RWPE2 (cell line): ENCODE measurements around the gene CLNS1A.

ENCODE experiments used
- ATAC-seq: fragments of 200-7000 bp; cut with Tn5 transposase; 3 replicates; pipeline ENCODE4 v1.9.1; 2021; ENCODE audit warnings: low read depth
- DNase-seq: peaks from one replicate; pipeline ENCODE4 v3.0.0-alpha.2; 2020; ENCODE audit warnings: low spot score
- H3K27ac ChIP-seq: fragments of 450-650 bp; 2 replicates; pipeline ENCODE4 v1.5.1; 2017; ENCODE audit warnings: mild to moderate bottlenecking; ENCODE audit not compliant: poor library complexity, severe bottlenecking
- H3K27me3 ChIP-seq: fragments of 250-450 bp; sonication (Bioruptor Pico); 2 replicates; pipeline ENCODE4 v1.5.1; 2021; ENCODE audit warnings: mild to moderate bottlenecking, moderate library complexity; ENCODE audit not compliant: insufficient read depth, poor library complexity, severe bottlenecking
- H3K36me3 ChIP-seq: fragments of 250-450 bp; sonication (Bioruptor Pico); 2 replicates; pipeline ENCODE4 v1.5.1; 2020; ENCODE audit warnings: low read depth, mild to moderate bottlenecking, moderate library complexity
- H3K4me1 ChIP-seq: fragments of 250-450 bp; sonication (Bioruptor Pico); 2 replicates; pipeline ENCODE4 v1.5.1; 2021; ENCODE audit warnings: mild to moderate bottlenecking, moderate library complexity; ENCODE audit not compliant: insufficient read depth, poor library complexity, severe bottlenecking
- H3K4me3 ChIP-seq: fragments of 250-450 bp; sonication (Bioruptor Pico); 2 replicates; pipeline ENCODE4 v1.5.1; 2021; ENCODE audit warnings: mild to moderate bottlenecking, moderate library complexity; ENCODE audit not compliant: severe bottlenecking
- H3K9me3 ChIP-seq: fragments of 250-450 bp; sonication (Bioruptor Pico); 2 replicates; pipeline ENCODE4 v1.5.1; 2021; ENCODE audit warnings: mild to moderate bottlenecking, moderate library complexity; ENCODE audit not compliant: severe bottlenecking
- CTCF ChIP-seq: fragments of 450-650 bp; IDR thresholded peaks from one replicate; pipeline ENCODE4 v1.5.1; 2017; ENCODE audit warnings: mild to moderate bottlenecking, moderate library complexity; ENCODE audit not compliant: poor library complexity, severe bottlenecking

Gene CLNS1A

DNA sequence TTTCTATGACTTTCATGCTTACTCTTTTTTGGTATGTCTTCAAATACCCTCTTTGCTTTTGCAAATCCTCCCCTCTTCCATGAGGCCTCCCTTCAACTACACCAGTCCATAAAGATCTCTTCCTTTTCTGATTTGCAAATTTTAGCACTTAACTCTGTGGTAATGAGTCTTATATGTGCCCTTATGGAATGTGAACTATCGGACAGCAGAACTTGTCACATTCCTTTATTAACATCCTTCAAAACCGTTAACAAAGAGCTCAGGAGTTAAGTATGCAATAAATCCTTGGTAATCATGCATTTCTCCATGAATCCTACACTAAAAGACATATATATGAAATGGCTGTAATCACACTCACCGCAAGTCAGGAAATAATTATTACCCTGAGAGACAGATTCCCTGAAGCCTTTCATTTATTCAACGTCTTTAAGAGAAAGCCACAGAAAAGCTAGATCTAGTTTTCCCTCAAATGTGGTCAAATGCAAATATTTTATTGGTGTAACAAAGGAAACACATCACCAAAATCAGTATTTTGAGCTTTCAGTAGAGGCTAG is 7.4 kb downstream of the CLNS1A start:
- DNase-seq (no peak), ATAC-seq (no peak)
- no peak overlapping the region for H3K4me3 ChIP-seq
- H3K9me3 ChIP-seq = no peaks in the 10 kb centered on the region
- no peaks in the 10 kb centered on the region for H3K27me3 ChIP-seq
- TF ChIP-seq CTCF = no peak
- peaks cover 8% of the 10 kb centered on the region for H3K4me1 ChIP-seq
- H3K36me3 ChIP-seq = peaks cover 52% of the 10 kb centered on the region
- H3K27ac ChIP-seq = no peak overlapping the region

- H3K27me3 ChIP-seq = no peaks in the 10 kb centered on the region
- no peak overlapping the region for H3K4me3 ChIP-seq
- H3K9me3 ChIP-seq = no peaks in the 10 kb centered on the region
- no peak overlapping the region for H3K27ac ChIP-seq
- ATAC-seq = no peak
- TF ChIP-seq CTCF = peak; percentile 93
- peaks cover 89% of the 10 kb centered on the region for H3K36me3 ChIP-seq
- no peaks in the 10 kb centered on the region for H3K4me1 ChIP-seq
- DNase-seq = no peak
Measured at GRCh38 chr11:77619576-77620198, 17.9 kb downstream of the CLNS1A start.

- Histone ChIP-seq H3K4me3 (no peak overlapping the region), H3K36me3 (peaks cover 89% of the 10 kb centered on the region)
- no peak for DNase-seq
Measured at GRCh38 chr11:77617892-77618291, 19.7 kb downstream of the CLNS1A start.

DNA sequence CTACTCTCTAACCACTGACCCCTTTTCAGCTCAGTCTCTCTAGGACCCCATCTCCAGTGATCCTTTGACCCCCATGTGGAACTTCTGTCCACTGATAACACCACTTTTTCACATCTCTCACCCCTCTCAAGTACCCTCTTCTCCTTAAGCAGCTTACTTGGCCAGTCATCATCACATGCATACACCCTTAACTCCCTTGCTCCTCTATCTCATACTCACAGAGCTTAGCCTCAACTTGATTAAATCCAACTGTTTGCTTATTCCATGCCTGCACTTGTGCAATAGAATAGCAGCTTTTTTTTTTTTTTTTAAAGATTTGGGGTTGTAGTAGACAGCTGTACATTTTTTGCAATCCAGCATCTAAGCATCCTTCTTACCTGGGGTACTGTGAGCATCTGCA is 25.7 kb downstream of the CLNS1A start:
- Histone ChIP-seq H3K36me3 (peaks cover 74% of the 10 kb centered on the region), H3K27ac (no peak overlapping the region), H3K4me3 (no peak overlapping the region), H3K27me3 (no peaks in the 10 kb centered on the region), H3K4me1 (no peaks in the 10 kb centered on the region), H3K9me3 (no peaks in the 10 kb centered on the region)
- no peak for DNase-seq
- no peak for ATAC-seq
- no peak for TF ChIP-seq CTCF

More at GRCh38 chr11:77617892-77618291, 19.7 kb downstream of the CLNS1A start:
- H3K27me3 ChIP-seq = no peaks in the 10 kb centered on the region
- H3K9me3 ChIP-seq = no peaks in the 10 kb centered on the region
- no peak for ATAC-seq
- H3K4me1 ChIP-seq = no peaks in the 10 kb centered on the region
- H3K27ac ChIP-seq = no peak overlapping the region
- TF ChIP-seq CTCF = no peak

GRCh38 chr11:77609234-77609633 is 28.4 kb downstream of the CLNS1A start:
- DNase-seq (no peak), ATAC-seq (no peak)
- no peak overlapping the region for H3K27ac ChIP-seq
- peaks cover 61% of the 10 kb centered on the region for H3K36me3 ChIP-seq
- H3K9me3 ChIP-seq = no peaks in the 10 kb centered on the region
- H3K4me1 ChIP-seq = no peaks in the 10 kb centered on the region
- no peak for TF ChIP-seq CTCF
- H3K27me3 ChIP-seq = no peaks in the 10 kb centered on the region
- H3K4me3 ChIP-seq = no peak overlapping the region
